HepG2 (cell line): ENCODE results near the gene HSP90AB1. TPM values are rescaled to one million over a fixed set of nuclear protein-coding genes. Genes with fewer than 3 reads are reported as not detected.
A peak's percentile ranks its signal among the peaks of the same experiment; 100 is the strongest.

Experiments
- AGO2 ChIP-seq: fragments of 200-400 bp; formaldehyde crosslinking; optimal IDR thresholded peaks from 2 replicates; pipeline ENCODE3; 2017; ENCODE audit warnings: mild to moderate bottlenecking, low read depth, low read length, moderate library complexity
- CCAR2 ChIP-seq: fragments of 200-400 bp; formaldehyde crosslinking; optimal IDR thresholded peaks from 2 replicates; pipeline ENCODE3; 2018; ENCODE audit warnings: low read depth, mild to moderate bottlenecking, low read length, moderate library complexity
- CENPBD1 ChIP-seq: sonication (generic); formaldehyde crosslinking; IDR thresholded peaks from 2 replicates; pipeline ENCODE4 v1.8.0; 2022; ENCODE audit warnings: missing genetic modification reagents, low read depth, mild to moderate bottlenecking, borderline replicate concordance
- FOXC1 ChIP-seq: sonication (generic); formaldehyde crosslinking; IDR thresholded peaks from 2 replicates; pipeline ENCODE4 v1.8.0; 2022; ENCODE audit warnings: mild to moderate bottlenecking, missing genetic modification reagents, borderline replicate concordance
- FOXM1 ChIP-seq: sonication (generic); formaldehyde crosslinking; IDR thresholded peaks from 2 replicates; pipeline ENCODE4 v1.5.0; 2020; ENCODE audit warnings: missing genetic modification reagents
- HDAC6 ChIP-seq: fragments of 200-600 bp; sonication (generic); IDR thresholded peaks from 2 replicates; pipeline ENCODE4 v1.7.0; 2017; ENCODE audit warnings: mild to moderate bottlenecking, antibody characterized with exemption, low read length, low read depth
- HMG20A ChIP-seq: IDR thresholded peaks from 2 replicates; pipeline ENCODE4 v1.6.1; 2016; ENCODE audit warnings: borderline replicate concordance
- KDM4B ChIP-seq: sonication (generic); formaldehyde crosslinking; IDR thresholded peaks from 2 replicates; pipeline ENCODE4 v1.4.0; 2020; ENCODE audit warnings: missing genetic modification reagents
- KLF9 ChIP-seq: IDR thresholded peaks from 2 replicates; pipeline ENCODE4 v1.6.1; 2016; ENCODE audit warnings: low read depth
- NR3C1 ChIP-seq: sonication (generic); formaldehyde crosslinking; IDR thresholded peaks from 2 replicates; pipeline ENCODE4 v1.4.0; 2020; ENCODE audit warnings: missing genetic modification reagents
- POLR2AphosphoS5 ChIP-seq: IDR thresholded peaks from 2 replicates; pipeline ENCODE4 v1.6.1; 2012; ENCODE audit warnings: low read depth, low read length
- RAD51 ChIP-seq: fragments of 450-650 bp; IDR thresholded peaks from 2 replicates; pipeline ENCODE4 v1.6.1; 2016; ENCODE audit warnings: borderline replicate concordance
- SATB2 ChIP-seq: sonication (generic); formaldehyde crosslinking; IDR thresholded peaks from 2 replicates; pipeline ENCODE4 v1.5.0; 2020; ENCODE audit warnings: missing genetic modification reagents
- SOX6 ChIP-seq, 2 experiments: fragments of 450-650 bp in 1 of 2; sonication (generic) in 1 of 2; formaldehyde crosslinking in 1 of 2; IDR thresholded peaks; 2 replicates each; pipeline versions ENCODE4 v1.4.0 to v1.6.1; 2017 to 2020; ENCODE audit warnings: antibody characterized with exemption in 1 of 2, mild to moderate bottlenecking in 1 of 2, missing genetic modification reagents in 1 of 2
- SP1 ChIP-seq, 2 experiments: fragments of 450-650 bp in 1 of 2; sonication (generic) in 1 of 2; formaldehyde crosslinking in 1 of 2; IDR thresholded peaks; 2 replicates each; pipeline versions ENCODE4 v1.4.0 to v1.6.1; 2016 to 2020; ENCODE audit warnings: missing genetic modification reagents in 1 of 2
- YY1 ChIP-seq: IDR thresholded peaks from 2 replicates; pipeline ENCODE4 v1.6.1; 2011; ENCODE audit warnings: low read length, low read depth, moderate library complexity, mild to moderate bottlenecking; ENCODE audit not compliant: insufficient read depth, insufficient replicate concordance
- ZBTB20 ChIP-seq: sonication (generic); formaldehyde crosslinking; IDR thresholded peaks from 2 replicates; pipeline ENCODE4 v1.8.1; 2023; ENCODE audit warnings: missing genetic modification reagents, low read depth, mild to moderate bottlenecking, borderline replicate concordance
- ZBTB38 ChIP-seq: sonication (generic); formaldehyde crosslinking; IDR thresholded peaks from 2 replicates; pipeline ENCODE4 v1.5.1; 2020; ENCODE audit warnings: mild to moderate bottlenecking, missing genetic modification reagents
- ZNF205 ChIP-seq: IDR thresholded peaks from 2 replicates; pipeline ENCODE4 v1.6.1; 2018; ENCODE audit warnings: missing biosample characterization, missing genetic modification reagents
- ZNF230 ChIP-seq: sonication (generic); formaldehyde crosslinking; IDR thresholded peaks from 2 replicates; pipeline ENCODE4 v1.4.0; 2020; ENCODE audit warnings: mild to moderate bottlenecking, missing genetic modification reagents
- ZNF276 ChIP-seq: sonication (generic); formaldehyde crosslinking; IDR thresholded peaks from 2 replicates; pipeline ENCODE4 v1.4.0; 2020; ENCODE audit warnings: mild to moderate bottlenecking, low read depth, missing genetic modification reagents
- ZNF3 ChIP-seq: IDR thresholded peaks from 2 replicates; pipeline ENCODE4 v1.7.0; 2017; ENCODE audit warnings: inconsistent platforms
- ZNF550 ChIP-seq: sonication (generic); formaldehyde crosslinking; IDR thresholded peaks from 2 replicates; pipeline ENCODE4 v1.4.0; 2020; ENCODE audit warnings: mild to moderate bottlenecking, missing genetic modification reagents, borderline replicate concordance
- polyA plus RNA-seq, 8 experiments: library from polyadenylated mRNA; depleted of rRNA in 3 of 8; stranded (reverse) in 7 of 8; unstranded in 1 of 8; fragments of >200 nt; fragmentation: Illumina TruSeq in 4 of 8; extraction: Trizol in 4 of 8; gene quantifications; 2 replicates each; pipeline versions ENCODE4 v1.2.1 to v1.2.3, GENCODE V29; 2011 to 2016; ENCODE audit warnings: low read depth in 4 of 8, missing spikeins in 1 of 8, mixed read lengths in 1 of 8; ENCODE audit not compliant: insufficient read depth in 1 of 8
- total RNA-seq, 5 experiments: library from RNA; depleted of rRNA; stranded (reverse); fragments of >200 nt; fragmentation: Illumina TruSeq; extraction: Trizol; gene quantifications; 2 replicates each; pipeline ENCODE4 v1.2.3, GENCODE V29; 2016; ENCODE audit warnings: low read depth in 1 of 5
- TF ChIP-seq, protein P1 (sequence below): sonication (generic); formaldehyde crosslinking; IDR thresholded peaks from 2 replicates; pipeline ENCODE4 v1.5.0; 2020; ENCODE audit warnings: mild to moderate bottlenecking, missing genetic modification reagents, borderline replicate concordance

The HSP90AB1 gene
- total and polyA plus RNA-seq, 2 of the 13 experiments (the other 11 are each of a cell fraction or from before 2014, with no cell fraction given) = 1,325 to 1,472 TPM

DNA sequence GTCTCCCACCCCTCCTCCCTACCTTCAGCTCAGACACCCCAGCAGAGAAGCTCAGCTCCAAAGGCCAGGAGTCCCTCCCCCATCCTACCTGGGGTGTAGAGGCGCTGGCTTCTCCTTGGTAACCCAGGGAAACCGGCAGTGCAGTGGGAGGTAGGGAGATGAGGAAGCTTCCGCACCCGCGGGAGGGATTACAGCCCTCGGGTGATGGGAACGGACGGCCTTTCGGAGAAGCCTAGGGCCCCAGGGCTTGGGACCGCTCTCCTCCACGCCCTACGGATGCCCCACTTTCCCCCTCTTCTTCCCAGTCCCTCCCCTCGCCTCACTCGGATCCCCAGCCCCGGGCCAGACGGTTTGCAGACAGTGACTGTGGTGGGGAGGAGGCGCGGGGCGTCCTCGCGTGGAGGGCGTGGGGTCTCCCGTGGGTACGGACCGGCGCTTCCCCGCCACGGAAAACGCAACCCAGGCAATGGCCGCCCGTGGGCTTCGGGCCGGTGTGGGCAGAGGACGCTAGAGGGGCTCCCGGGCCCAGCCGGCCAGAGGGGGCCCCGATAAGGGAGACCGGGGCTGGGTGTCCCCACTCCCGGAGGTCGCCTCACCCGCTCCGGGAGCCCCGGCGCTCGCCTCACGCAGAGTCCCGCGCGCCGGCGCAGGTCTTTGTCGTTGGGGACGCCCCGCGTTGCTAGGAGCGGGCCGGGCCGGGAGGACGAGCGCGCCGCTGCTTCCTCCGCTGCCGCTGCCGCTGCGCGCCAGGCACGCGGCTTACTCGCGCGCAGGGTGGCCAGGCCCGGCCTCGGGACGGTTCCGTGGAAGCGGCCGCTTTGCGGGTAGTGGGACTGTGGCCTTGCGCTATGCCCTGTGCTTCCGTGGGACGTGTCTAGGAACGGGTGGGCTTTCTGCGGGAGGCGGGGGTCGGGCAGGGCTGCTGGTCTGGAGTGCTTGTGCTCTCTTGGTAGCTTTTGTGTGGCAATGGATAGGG, 50.5 kb downstream of the HSP90AB1 start (continued):
- no peak for TF ChIP-seq ZNF276 (CRISPR knock-in tag)
- TF ChIP-seq RAD51 = no peak
- TF ChIP-seq, protein P1, sequence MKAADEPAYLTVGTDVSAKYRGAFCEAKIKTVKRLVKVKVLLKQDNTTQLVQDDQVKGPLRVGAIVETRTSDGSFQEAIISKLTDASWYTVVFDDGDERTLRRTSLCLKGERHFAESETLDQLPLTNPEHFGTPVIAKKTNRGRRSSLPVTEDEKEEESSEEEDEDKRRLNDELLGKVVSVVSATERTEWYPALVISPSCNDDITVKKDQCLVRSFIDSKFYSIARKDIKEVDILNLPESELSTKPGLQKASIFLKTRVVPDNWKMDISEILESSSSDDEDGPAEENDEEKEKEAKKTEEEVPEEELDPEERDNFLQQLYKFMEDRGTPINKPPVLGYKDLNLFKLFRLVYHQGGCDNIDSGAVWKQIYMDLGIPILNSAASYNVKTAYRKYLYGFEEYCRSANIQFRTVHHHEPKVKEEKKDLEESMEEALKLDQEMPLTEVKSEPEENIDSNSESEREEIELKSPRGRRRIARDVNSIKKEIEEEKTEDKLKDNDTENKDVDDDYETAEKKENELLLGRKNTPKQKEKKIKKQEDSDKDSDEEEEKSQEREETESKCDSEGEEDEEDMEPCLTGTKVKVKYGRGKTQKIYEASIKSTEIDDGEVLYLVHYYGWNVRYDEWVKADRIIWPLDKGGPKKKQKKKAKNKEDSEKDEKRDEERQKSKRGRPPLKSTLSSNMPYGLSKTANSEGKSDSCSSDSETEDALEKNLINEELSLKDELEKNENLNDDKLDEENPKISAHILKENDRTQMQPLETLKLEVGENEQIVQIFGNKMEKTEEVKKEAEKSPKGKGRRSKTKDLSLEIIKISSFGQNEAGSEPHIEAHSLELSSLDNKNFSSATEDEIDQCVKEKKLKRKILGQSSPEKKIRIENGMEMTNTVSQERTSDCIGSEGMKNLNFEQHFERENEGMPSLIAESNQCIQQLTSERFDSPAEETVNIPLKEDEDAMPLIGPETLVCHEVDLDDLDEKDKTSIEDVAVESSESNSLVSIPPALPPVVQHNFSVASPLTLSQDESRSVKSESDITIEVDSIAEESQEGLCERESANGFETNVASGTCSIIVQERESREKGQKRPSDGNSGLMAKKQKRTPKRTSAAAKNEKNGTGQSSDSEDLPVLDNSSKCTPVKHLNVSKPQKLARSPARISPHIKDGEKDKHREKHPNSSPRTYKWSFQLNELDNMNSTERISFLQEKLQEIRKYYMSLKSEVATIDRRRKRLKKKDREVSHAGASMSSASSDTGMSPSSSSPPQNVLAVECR = peak; percentile 30; the same call in 1 of the 2 replicates
- TF ChIP-seq ZNF550 (CRISPR knock-in tag) = no peak
- TF ChIP-seq ZNF3 (CRISPR knock-in tag) = no peak
- no peak for TF ChIP-seq SATB2 (CRISPR knock-in tag)
- TF ChIP-seq FOXC1 (CRISPR knock-in tag) = no peak
- no peak for TF ChIP-seq CENPBD1 (CRISPR knock-in tag)
- no peak for TF ChIP-seq NR3C1 (CRISPR knock-in tag)
- no peak for TF ChIP-seq ZBTB20
- TF ChIP-seq ZBTB38 (CRISPR knock-in tag) = no peak
- peak; percentile 98 for TF ChIP-seq AGO2
- no peak for TF ChIP-seq HMG20A (CRISPR knock-in tag)
- no peak for TF ChIP-seq ZNF230 (CRISPR knock-in tag)
- TF ChIP-seq HDAC6 = no peak
- TF ChIP-seq ZNF205 = no peak
- peak; percentile 2 for TF ChIP-seq YY1
- no peak for TF ChIP-seq KDM4B (CRISPR knock-in tag)
- no peak for TF ChIP-seq SP1 (IDR thresholded peaks at IDR 0.05)
- no peak for TF ChIP-seq SP1 (CRISPR knock-in tag; IDR thresholded peaks at IDR 0.05)
- no peak for TF ChIP-seq FOXM1 (CRISPR knock-in tag)
- TF ChIP-seq CCAR2 = no peak
- no peak for TF ChIP-seq KLF9 (CRISPR knock-in tag)
- no peak for TF ChIP-seq SOX6 (IDR thresholded peaks at IDR 0.05)
- TF ChIP-seq SOX6 (CRISPR knock-in tag; IDR thresholded peaks at IDR 0.05) = no peak
- no peak for TF ChIP-seq POLR2AphosphoS5
